ENCODE data around the gene NUP188.

Gene NUP188

DNA sequence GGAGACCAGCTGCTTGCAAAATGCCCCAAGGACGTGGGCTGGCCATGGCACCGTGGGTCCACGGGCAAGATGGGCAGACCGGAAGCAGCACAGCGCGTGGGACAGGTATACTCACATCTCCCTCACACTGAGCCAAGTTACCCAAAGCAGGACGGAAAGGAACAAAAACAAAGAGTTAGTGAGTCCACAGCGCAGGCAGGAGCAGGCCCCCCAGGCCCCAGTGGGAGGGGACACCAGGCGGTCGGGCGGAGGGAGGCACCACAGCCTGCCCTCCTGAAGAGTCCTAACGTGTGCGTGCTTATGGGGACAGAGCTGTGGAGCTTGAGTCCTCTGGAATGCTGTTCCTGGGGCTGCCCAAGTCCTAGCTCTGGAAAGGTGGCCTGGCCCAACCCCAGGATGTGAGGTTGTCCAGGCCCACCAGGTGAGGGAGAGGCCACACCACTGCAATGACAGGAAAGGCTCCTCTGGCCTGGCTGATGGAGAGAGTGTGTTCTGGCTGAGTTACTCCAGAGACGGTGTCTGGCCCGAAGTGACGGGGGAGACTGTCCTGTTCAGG lies 65.5 kb downstream of the NUP188 start:
- no peak for ATAC-seq
- TF ChIP-seq GLIS3 (CRISPR knock-in tag; IDR thresholded peaks at IDR 0.05) (no peak), ZNF565 (CRISPR knock-in tag; conservative IDR thresholded peaks at IDR 0.05; ENCODE audit: low read depth) (no peak), ZNF8 (CRISPR knock-in tag; IDR thresholded peaks at IDR 0.05) (no peak), CSDC2 (CRISPR knock-in tag; IDR thresholded peaks at IDR 0.05) (no peak), RARB (CRISPR knock-in tag; IDR thresholded peaks at IDR 0.05) (no peak), SNAI2 (CRISPR knock-in tag; IDR thresholded peaks at IDR 0.05) (no peak), CREB5 (CRISPR knock-in tag; IDR thresholded peaks at IDR 0.05; ENCODE audit: low read depth) (no peak), ZNF70 (CRISPR knock-in tag; IDR thresholded peaks at IDR 0.05) (no peak), ARNTL (CRISPR knock-in tag; IDR thresholded peaks at IDR 0.05; ENCODE audit: borderline replicate concordance, low read depth) (no peak), ESRRG (CRISPR knock-in tag; IDR thresholded peaks at IDR 0.05) (no peak), PATZ1 (CRISPR knock-in tag; IDR thresholded peaks at IDR 0.05; ENCODE audit: borderline replicate concordance) (no peak), ZC3H10 (CRISPR knock-in tag; IDR thresholded peaks at IDR 0.05) (no peak), TOX (CRISPR knock-in tag; IDR thresholded peaks at IDR 0.05; ENCODE audit: borderline replicate concordance) (no peak), ZFP3 (CRISPR knock-in tag; IDR thresholded peaks at IDR 0.05) (no peak), TCF4 (CRISPR knock-in tag; IDR thresholded peaks at IDR 0.05; ENCODE audit: borderline replicate concordance) (no peak), PPARA (CRISPR knock-in tag; IDR thresholded peaks at IDR 0.05; ENCODE audit: borderline replicate concordance) (no peak), OSR1 (CRISPR knock-in tag; IDR thresholded peaks at IDR 0.05) (no peak)
- TF ChIP-seq, protein P1, sequence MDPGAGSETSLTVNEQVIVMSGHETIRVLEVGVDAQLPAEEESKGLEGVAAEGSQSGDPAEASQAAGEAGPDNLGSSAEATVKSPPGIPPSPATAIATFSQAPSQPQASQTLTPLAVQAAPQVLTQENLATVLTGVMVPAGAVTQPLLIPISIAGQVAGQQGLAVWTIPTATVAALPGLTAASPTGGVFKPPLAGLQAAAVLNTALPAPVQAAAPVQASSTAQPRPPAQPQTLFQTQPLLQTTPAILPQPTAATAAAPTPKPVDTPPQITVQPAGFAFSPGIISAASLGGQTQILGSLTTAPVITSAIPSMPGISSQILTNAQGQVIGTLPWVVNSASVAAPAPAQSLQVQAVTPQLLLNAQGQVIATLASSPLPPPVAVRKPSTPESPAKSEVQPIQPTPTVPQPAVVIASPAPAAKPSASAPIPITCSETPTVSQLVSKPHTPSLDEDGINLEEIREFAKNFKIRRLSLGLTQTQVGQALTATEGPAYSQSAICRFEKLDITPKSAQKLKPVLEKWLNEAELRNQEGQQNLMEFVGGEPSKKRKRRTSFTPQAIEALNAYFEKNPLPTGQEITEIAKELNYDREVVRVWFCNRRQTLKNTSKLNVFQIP (CRISPR knock-in tag; IDR thresholded peaks at IDR 0.05; ENCODE audit: borderline replicate concordance, low read depth) = no peak

- no peak for ATAC-seq
- TF ChIP-seq, protein P2, sequence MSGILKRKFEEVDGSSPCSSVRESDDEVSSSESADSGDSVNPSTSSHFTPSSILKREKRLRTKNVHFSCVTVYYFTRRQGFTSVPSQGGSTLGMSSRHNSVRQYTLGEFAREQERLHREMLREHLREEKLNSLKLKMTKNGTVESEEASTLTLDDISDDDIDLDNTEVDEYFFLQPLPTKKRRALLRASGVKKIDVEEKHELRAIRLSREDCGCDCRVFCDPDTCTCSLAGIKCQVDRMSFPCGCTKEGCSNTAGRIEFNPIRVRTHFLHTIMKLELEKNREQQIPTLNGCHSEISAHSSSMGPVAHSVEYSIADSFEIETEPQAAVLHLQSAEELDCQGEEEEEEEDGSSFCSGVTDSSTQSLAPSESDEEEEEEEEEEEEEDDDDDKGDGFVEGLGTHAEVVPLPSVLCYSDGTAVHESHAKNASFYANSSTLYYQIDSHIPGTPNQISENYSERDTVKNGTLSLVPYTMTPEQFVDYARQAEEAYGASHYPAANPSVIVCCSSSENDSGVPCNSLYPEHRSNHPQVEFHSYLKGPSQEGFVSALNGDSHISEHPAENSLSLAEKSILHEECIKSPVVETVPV (CRISPR knock-in tag; IDR thresholded peaks at IDR 0.05) = no peak
- no peak for TF ChIP-seq TSHZ2 (CRISPR knock-in tag; IDR thresholded peaks at IDR 0.05)
Measured at GRCh38 chr9:129013674-129014073, 66.2 kb downstream of the NUP188 start.

DNA sequence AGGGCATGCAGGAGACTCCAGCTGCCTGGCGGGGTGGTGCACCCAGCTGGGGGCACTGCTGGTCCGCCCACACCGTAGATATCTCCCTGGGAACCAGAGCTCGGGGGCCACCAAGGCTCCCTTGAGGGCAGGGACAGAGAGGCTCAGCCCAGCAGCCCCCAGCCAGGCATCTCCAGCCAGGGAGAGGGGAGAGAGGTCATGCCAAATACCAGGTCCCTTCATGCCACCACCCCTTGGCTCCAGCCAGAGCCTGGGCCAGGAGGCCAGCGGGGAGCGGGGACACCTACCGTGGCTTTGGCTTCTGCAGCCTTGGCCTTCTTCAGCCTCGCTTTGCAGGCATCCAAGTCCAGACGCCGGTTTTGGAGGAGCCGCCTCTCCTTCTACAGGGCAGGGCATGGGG lies 66.6 kb downstream of the NUP188 start:
- ATAC-seq = no peak
- no peak for TF ChIP-seq ZFP30 (CRISPR knock-in tag; IDR thresholded peaks at IDR 0.05)
- no peak for TF ChIP-seq OSR1 (CRISPR knock-in tag; IDR thresholded peaks at IDR 0.05)
- TF ChIP-seq ISL1 (CRISPR knock-in tag; IDR thresholded peaks at IDR 0.05) = no peak
- TF ChIP-seq SNAI2 (CRISPR knock-in tag; IDR thresholded peaks at IDR 0.05) = no peak
- no peak for TF ChIP-seq ARNTL (CRISPR knock-in tag; IDR thresholded peaks at IDR 0.05; ENCODE audit: borderline replicate concordance, low read depth)
- no peak for TF ChIP-seq BACH2 (CRISPR knock-in tag; IDR thresholded peaks at IDR 0.05; ENCODE audit: borderline replicate concordance)
- TF ChIP-seq PPARA (CRISPR knock-in tag; IDR thresholded peaks at IDR 0.05; ENCODE audit: borderline replicate concordance) = no peak
- no peak for TF ChIP-seq PATZ1 (CRISPR knock-in tag; IDR thresholded peaks at IDR 0.05; ENCODE audit: borderline replicate concordance)
- TF ChIP-seq TOX (CRISPR knock-in tag; IDR thresholded peaks at IDR 0.05; ENCODE audit: borderline replicate concordance) = no peak

Data from SK-N-SH treated with all-trans-retinoic acid at 6 μM for 48 hours (cell line).